Measurements from ENCODE around the gene MYO10.

Gene MYO10

DNA sequence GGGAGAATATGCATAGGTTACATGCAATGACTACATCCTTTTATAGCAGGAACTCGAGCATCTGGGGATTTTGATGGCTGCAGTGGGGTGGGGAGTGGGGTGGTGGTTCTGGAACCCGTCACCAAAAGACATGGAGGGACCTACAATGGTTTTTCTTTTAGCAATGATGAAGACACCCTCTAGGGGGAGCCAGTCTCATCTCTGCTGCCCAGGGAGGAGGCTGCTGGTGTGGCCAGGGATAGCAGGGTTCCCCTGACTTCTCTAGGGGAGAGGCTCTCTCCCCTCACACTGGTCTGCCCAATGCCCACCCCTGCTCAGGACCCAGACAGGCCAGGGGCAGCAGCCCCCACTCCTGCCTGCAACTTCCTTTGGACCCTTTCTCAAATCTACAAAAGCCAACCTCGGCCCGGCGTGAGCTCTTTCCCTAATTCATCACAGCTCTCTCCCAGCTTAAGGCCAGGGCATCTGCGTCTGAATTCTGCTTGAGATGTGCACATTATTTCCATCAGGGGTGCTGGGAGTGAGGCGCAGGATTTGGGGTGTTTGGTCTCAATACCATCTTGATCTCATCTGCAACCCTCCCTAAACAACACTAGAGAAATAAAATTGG is 245.7 kb downstream of the MYO10 start:
- H3K4me3 ChIP-seq (ENCODE audit: low read depth, low read length): no peak overlapping the region
- TF ChIP-seq, protein P1, sequence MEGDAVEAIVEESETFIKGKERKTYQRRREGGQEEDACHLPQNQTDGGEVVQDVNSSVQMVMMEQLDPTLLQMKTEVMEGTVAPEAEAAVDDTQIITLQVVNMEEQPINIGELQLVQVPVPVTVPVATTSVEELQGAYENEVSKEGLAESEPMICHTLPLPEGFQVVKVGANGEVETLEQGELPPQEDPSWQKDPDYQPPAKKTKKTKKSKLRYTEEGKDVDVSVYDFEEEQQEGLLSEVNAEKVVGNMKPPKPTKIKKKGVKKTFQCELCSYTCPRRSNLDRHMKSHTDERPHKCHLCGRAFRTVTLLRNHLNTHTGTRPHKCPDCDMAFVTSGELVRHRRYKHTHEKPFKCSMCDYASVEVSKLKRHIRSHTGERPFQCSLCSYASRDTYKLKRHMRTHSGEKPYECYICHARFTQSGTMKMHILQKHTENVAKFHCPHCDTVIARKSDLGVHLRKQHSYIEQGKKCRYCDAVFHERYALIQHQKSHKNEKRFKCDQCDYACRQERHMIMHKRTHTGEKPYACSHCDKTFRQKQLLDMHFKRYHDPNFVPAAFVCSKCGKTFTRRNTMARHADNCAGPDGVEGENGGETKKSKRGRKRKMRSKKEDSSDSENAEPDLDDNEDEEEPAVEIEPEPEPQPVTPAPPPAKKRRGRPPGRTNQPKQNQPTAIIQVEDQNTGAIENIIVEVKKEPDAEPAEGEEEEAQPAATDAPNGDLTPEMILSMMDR (IDR thresholded peaks at IDR 0.05; ENCODE audit: low read depth, low read length): peak; percentile 83
- peak; percentile 62 for DNase-seq (ENCODE audit: low read depth, low spot score)
- in situ Hi-C loops (cut with HindIII; ENCODE audit: low sequenced_read_pairs): no loop called here

DNA sequence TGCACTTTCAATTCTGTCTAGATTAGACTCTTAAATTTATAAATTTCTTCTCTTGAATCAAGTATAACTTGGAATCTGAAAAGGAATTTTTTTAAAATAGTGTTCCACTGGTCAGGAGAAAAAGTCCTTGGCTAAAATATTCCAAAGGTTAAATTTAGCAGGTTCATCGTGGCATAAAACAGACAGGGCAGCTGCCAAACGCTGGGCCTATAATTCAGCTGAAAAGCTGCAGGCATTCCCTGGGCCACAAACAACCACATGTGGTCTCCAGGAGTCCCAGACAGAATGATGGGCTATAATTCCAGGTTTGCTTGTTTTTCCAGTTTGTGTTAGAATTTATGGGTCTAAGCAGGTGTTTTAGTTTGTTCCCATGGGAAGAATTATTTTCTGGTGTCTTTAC is 248.2 kb downstream of the MYO10 start:
- TF ChIP-seq, protein P1 (IDR thresholded peaks at IDR 0.05; ENCODE audit: low read depth, low read length): no peak
- in situ Hi-C loops (cut with HindIII; ENCODE audit: low sequenced_read_pairs): no loop called here
- H3K4me3 ChIP-seq (ENCODE audit: low read depth, low read length): no peak overlapping the region
- no peak for DNase-seq (ENCODE audit: low read depth, low spot score)

DNA sequence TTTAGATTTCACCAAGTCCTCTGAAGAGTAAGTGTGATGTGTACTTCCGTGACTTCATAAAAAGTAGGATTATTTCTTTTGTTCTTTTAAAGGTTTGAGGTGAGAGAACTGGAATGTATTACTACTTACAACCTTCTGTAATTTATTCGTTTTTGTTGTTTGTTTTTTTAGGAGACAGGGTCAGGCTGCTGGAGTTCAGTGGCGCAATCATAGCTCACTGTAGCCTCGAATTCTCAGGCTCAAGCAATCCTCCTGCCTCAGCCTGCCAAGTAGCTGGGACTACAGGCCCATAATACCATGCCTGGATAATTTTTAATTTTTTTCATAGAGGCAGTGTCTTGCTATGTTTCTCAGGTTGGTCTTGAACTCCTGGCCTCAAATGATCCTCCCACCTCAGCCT is 251.0 kb downstream of the MYO10 start:
- TF ChIP-seq, protein P1 (IDR thresholded peaks at IDR 0.05; ENCODE audit: low read depth, low read length): no peak
- DNase-seq (ENCODE audit: low read depth, low spot score): no peak
- no peak overlapping the region for H3K4me3 ChIP-seq (ENCODE audit: low read depth, low read length)
- in situ Hi-C loops (cut with HindIII; ENCODE audit: low sequenced_read_pairs): no loop called here

DNA sequence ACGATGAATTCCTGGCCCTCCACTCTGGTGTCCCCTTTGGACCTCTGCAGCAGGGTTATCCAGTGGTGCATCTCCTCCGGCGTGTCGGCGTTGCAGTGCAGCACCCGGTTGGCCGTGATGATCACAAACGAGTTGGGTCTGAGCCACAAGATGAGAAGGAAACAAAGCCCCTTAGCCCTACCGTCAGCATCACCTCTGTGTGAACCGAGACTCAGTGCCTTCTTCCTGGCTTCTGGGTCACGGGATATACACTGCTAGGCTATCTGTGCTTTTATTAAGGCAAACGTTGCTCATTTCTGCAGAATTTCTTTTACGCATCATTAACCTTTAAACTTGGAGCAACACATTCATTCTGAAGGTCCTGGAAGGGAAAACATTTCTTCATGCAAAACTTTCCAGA is 254.2 kb downstream of the MYO10 start:
- H3K4me3 ChIP-seq (ENCODE audit: low read depth, low read length): no peak overlapping the region
- in situ Hi-C loops (cut with HindIII; ENCODE audit: low sequenced_read_pairs): no loop called here
- no peak for DNase-seq (ENCODE audit: low read depth, low spot score)
- TF ChIP-seq, protein P1 (IDR thresholded peaks at IDR 0.05; ENCODE audit: low read depth, low read length): no peak

DNA sequence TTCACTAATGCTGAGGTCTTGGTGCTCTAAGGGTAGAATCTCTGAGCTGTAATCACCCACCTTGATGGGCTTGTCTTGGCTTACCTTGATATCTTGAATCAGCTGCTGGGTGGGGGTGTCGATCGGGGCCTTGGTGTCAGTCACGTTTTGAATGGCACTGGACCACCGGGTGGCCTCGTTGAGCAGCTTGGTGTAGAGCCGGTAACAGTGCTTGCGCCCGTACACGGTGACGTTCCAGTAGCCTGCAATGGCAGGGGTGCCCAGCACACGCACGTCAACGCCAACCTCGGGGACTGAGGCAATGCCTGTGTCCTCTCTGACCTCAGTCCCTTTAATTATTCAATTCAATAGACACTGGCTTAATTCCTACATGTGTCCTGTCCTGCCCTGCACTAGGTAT is 256.2 kb downstream of the MYO10 start:
- TF ChIP-seq, protein P1 (IDR thresholded peaks at IDR 0.05; ENCODE audit: low read depth, low read length): peak; percentile 19
- in situ Hi-C loops (cut with HindIII; ENCODE audit: low sequenced_read_pairs): no loop called here
- DNase-seq (ENCODE audit: low read depth, low spot score): no peak
- H3K4me3 ChIP-seq (ENCODE audit: low read depth, low read length): no peak overlapping the region

DNA sequence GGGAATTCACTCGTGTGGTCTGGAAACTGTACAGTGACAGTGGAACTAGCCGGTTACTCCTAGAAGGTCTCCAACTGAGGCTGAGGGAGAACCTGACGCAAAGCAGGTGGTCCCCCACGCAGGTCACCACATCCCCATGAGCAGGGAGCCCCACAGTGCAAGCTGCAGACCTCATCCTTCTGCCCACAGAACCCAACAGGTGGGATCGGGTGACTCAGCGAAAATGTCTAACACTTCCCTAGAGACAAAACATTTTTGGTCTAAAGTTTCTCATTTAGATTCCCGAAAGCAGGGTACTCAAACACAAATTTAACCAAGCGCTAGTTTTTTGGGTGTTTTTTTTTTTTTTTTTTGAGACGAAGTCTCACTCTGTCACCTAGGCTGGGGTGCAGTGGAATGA is 256.9 kb downstream of the MYO10 start:
- H3K4me3 ChIP-seq (ENCODE audit: low read depth, low read length): no peak overlapping the region
- in situ Hi-C loops (cut with HindIII; ENCODE audit: low sequenced_read_pairs): no loop called here
- TF ChIP-seq, protein P1 (IDR thresholded peaks at IDR 0.05; ENCODE audit: low read depth, low read length): no peak
- no peak for DNase-seq (ENCODE audit: low read depth, low spot score)
